ENCODE data around the gene AP1G1.

DNA sequence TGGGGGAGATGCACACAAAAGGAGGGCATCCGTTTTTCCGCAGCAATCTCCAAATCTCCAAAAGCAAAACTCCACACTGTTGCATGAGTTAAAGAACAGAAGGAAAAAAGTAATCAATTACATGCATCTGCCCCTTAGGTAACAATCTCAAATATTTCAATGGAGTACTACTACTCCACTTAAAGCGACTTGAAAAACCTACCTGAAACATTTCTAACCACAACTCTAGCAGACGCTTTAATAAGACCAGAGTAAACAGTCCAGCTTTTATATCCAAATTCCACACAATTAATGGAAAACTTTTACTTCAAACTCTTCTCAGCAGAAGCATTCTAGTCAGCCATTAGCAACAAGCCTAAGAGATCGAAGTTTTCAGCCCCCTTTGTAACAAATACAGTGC is 29.9 kb downstream of the AP1G1 start:
- TF ChIP-seq EZH2 (IDR thresholded peaks at IDR 0.05; ENCODE audit: low read length): no peak
- no peak for TF ChIP-seq CTCF (optimal IDR thresholded peaks at IDR 0.05 in 1 of 3, IDR thresholded peaks at IDR 0.05 in 1 of 3, conservative IDR thresholded peaks at IDR 0.05 in 1 of 3; ENCODE audit: extremely low read depth in 1 of 3, insufficient read depth in 2 of 3, low read length in 3 of 3)

All from keratinocyte (primary cell).